Hematopoietic multipotent progenitor cell (in vitro differentiated cells): ENCODE results near the gene XRCC3. TPM values are rescaled to one million over a fixed set of nuclear protein-coding genes. Genes with fewer than 3 reads are reported as not detected.
A peak's percentile ranks its signal among the peaks of the same experiment; 100 is the strongest.

ENCODE experiments used
- DNase-seq, 3 donors: peaks; one replicate each; pipeline ENCODE4 v3.0.0-alpha.2; 2011 to 2015; ENCODE audit warnings: low read depth in 2 of 3, low spot score in 2 of 3
- total RNA-seq: library from RNA; depleted of rRNA; stranded (reverse); fragments of >200 nt; gene quantifications from one replicate; pipeline ENCODE4 v1.2.3, GENCODE V29; 2012

The XRCC3 gene
- 16.7 TPM for total RNA-seq

DNA sequence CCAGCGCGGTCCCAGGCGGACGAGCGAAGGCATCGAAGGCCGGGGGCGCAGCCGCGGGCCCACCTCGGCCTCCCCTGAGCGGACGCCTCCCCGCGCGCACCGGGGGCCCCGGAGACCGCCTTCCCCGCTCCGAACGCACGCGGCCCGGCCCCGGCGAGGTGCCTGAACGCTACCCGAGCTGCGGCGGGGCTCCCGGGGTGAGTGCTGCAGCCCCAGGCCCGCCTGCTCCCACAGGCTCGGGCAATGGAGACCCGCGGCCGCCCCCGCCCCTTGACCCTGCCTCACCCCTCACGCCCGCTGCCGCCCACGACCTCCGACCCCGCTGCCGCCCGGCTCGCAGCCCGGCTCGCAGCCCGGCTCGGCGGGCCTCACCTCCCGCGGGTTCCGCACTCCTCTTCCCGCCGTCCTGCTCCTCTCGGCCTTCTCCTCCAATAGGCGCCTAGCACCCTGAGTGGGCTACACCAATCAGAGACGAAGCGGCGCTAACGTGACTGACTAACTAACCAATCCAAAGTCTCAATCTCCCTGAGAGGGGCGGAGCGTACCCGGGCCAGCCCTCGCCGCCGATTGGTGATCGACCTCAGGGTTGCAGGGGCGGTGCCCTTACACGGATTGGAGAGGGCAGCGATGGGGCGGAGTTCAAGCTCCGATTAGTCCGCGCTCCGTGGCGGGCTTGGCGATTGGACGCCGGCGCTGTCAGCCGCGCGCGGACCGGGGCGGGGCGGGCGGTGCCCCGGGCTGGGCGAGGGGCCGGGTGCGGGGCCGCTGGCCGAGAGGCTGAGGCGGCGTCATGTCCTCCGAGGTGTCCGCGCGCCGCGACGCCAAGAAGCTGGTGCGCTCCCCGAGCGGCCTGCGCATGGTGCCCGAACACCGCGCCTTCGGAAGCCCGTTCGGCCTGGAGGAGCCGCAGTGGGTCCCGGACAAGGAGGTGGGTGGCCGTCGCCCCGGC, at the start of gene XRCC3, which contains the start of gene ZFYVE21:
TSS of gene XRCC3 (minus strand) at position 400 of the 949 bp plus-strand sequence. CDS start 4,364 bp downstream, outside the sequence.
TSS of gene ZFYVE21 (plus strand) at position 759 of the 949 bp plus-strand sequence. CDS start at position 791, 32 bp downstream.
- peak; percentile 93 to 100 (median 99) for DNase-seq

DNA sequence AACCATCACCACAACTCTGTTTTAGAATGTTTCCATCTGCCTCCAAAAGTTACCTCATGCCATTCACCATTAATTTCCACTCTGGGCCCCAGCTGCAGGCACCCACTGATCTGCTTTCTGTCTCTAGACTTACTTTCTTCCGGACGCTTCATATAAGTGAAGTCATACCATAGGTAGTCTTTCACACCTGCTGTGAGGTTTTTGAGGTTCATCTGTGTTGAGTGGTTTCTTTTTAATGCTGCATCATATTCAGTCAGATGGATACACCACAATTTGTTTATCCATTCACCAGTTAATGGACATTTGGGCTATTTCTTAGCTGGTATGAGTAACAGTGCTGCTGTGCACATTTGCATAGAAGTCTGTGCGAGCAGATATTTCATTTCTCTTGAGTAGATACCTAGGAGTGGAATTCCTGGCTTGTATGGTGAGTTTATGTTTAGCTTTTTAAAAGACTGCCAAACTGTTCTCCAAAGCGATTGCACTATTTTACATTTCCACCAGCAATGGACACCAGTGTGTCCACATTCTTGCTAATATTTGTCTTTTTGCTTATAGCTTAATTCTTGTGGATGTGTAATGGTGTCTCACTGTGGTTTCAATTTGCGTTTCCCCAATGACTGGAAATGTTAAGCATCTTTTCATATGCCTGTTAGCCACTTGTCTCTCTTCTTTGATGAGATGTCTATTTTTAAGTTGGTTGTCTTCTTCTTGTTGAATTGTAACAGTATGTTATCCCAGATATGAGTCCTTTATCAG, 48.7 kb upstream of the XRCC3 start:
- no peak for DNase-seq

DNA sequence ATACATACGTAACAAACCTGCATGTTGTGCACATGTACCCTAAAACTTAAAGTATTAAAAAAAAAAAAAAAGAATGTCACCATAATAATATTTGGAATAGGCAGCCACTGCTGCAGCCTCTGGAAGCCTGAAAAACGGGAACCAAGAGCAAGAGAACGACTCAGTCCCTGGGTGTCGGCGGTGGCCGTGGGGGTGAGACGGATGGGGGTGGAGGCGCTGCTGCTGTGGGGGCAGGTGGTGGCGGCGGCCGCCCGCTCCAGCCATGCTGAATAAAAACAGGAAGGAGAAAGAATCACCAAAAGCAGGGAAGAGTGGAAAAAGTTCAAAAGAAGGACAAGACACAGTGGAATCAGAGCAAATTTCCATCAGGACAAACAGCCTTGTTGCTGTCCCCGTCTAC, 47.3 kb upstream of the XRCC3 start:
- DNase-seq = no peak

DNA sequence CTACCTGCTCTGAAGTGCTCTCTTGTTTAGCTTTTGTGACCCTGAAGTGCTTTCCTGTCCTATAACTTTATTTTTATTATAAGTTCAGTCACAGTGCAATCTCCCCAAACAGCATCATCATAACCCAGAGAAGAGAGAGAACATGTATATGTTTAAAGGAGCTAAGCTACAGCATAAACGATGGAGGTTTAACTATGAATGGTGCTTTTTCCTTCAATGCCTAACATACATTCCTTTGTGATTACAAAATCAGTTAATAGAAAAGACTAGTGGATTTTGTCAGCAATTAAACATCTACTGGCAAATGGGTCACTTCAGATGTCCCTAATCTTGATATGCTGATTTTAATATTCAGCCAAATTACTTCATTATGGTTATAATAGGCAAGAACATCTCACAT, 46.8 kb upstream of the XRCC3 start:
- DNase-seq = no peak

DNA sequence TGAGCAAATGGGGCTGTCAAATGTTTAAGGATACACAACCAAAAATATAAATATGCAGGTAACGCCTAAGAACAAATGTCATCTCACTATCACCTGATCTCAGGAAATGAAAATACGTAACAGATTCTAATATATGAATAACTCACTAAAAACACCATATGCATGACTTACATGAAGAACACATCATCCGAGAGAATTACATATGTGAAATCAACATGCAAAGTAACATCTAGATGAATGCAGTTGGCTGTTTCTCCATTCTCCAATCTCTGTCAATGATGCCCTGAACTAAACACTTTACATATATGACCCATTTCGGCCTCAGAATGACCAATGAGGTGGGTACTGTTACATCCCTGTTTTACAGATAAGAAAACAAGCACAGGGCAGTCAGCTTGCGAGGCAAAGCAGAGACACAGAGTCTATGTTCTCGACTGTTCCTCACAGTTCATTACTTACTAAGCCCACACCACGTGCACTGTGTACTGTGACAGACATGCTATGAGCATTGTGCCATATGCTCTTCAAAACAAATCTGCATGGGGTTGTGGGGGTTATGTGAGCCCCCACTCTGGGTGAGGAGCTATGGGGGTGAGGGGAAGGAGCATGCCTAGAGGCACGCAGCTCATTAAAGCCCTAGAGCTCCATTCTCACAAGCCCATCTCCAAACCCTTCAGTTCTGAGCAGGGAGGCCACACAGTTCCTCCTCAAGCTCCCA, 43.0 kb upstream of the XRCC3 start:
- no peak for DNase-seq

DNA sequence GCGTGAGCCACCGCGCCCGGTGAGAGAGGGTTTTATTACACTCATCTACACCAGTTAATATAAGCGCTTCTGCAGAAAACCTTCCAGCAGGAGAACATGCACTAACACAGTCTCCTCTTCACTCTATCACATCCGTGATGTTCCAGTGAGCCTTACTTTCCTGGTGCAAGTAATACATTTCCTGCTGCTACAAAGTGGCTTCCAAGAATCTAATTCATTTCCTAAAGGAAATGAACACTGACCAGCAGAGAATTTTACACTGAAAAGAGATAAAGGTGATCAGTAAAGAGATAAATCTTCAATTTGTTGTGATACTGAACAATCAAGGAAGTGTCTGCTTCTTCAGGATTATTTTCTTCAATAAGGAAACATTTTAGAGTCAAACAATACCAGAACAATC, 39.8 kb upstream of the XRCC3 start:
- no peak for DNase-seq

DNA sequence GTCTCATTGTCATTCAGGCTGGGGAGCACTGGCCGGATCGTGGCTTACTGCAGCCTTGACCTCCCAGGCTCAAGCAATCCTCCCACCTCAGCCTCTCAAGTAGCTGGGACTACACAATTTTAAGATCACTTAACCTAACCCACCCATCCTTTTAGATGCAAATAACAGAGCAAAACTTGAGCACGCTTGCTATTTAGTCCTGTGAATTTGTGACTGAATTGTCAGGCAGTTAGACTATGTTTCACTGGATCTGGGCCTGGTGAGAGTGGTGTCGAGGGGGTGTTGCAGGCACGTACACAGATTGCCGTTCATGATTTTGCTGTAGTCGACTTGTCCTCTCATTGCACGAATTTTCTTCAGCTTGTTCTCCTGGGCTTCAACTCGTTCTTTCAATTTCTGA, 38.5 kb upstream of the XRCC3 start:
- DNase-seq = no peak

DNA sequence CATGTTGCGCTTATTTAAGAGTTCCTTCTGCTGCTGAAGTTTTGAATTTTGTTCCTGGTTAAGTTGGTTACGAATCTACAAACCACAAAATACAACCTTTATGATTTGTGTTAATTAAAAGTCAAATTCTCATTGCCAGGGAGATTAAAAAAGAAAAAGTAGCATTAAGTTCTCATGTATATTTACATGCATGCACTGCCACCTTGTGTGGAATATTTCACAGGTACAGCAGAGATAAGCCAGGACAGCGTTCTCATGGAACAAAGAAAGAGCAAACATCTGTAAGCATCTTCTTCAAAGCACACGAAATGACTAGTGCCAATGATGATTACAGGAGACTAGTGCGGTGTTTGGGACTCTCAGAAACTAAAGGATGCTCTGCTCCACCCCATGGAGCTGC, 34.6 kb upstream of the XRCC3 start:
- peak in 1 of 3 donors; percentile 53 for DNase-seq

DNA sequence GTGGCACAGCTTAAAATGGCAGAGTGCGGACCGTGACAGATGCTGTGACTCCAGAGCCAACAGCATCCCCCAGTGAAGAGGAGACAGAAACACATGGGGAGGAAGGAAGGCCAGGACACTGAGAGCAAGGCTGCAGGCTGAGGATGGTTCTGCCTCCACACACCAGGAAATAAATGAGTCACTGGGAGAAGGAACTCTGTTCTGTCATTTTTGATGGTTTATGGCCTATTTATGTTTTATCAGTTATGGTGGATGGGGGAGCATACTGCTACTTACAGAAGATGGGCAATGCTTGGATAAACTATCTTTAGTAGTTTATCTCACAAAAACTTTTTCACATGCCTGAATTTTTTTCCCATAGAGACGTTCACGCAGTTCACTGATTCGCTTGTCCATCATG, 34.2 kb upstream of the XRCC3 start:
- DNase-seq = no peak

DNA sequence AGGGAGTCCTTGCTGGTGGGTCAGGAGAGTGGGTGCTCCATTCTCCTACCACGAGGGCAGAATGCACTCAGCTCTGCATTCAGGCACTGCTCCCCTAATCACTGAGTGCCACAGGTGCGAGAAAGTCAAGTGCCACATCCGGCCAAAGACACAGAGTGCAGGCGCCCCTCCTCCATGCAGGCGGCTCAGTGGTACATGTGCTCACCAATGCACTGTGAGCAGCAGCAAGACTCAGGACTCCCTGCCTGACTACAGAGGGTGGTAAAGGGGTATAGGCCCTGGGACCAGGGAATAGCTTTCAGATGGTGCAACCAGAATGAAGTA, 33.2 kb upstream of the XRCC3 start:
- no peak for DNase-seq

DNA sequence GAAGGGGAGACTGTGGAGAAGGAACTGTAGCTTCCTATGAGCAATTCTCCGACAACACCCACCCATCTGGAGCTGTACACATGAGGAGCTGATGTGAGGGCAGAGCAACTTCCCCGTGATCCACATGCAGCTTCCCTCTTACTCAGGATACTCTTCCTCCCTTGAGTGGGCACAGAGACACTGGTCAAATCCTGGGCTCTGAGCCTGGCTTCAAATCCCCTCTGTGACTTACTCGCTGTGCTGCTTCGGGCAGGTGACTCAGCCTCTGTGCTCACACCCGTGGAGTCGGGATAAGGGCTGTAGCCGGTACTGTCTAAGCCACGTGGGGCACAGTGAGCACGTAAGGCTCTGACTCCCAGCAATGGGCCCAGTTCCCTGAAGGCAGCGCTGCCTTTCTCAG, 31.4 kb upstream of the XRCC3 start:
- no peak for DNase-seq

DNA sequence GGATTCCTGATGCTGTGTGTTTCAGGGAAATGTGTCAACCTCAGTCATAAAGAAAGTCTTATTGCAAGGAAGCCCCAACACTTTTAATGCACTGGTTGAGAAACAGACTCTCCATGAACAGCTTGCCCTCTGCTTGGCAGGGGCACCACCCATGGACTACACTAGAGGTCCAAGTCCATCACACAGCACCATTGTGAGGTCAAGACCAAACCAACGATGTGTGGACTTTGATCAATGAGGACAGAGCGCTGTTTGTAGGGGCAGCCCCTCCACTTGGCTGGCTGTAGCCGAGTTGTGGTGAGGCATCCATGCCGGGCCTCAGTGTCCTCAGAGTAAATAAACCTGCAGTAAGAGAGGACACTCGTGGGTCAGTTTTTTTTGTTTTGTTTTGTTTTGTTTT, 30.2 kb upstream of the XRCC3 start:
- DNase-seq = no peak

DNA sequence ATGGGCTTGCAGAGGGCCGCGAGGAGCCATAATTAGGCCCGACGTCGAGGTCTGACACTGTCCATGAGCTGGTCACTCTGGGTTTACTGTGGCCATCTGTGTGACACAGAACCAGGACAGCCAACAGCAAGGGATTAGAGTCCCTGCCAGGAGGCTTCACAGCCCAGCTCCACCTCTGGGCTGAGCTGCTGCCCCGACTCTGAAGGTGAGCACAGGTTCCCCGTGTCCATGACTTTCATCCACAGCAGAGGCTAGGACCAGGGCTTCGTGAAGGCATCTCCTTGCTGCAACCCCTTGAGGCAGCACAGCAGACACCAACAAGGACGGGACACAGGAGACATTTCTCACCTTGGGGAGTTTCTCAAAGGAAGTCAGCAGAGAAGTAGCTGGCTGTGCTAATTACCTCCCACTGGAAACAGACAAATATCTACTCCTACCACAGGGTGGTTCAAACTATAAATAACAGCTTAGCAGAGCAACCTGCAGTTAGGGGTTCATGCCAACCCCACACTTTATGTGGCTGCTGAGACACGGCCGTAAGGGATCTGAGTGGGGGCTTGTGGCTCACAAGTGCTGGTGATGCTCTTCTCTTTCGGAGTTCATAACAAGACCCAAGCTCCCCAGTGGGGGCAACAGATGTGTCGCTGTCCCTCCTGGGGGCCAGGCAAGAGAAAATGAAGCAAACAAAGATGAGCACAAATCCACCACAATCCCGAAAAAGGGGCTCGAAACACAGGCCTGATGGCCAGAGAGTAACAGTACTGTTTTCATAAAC, 29.6 kb upstream of the XRCC3 start:
- DNase-seq = no peak

DNA sequence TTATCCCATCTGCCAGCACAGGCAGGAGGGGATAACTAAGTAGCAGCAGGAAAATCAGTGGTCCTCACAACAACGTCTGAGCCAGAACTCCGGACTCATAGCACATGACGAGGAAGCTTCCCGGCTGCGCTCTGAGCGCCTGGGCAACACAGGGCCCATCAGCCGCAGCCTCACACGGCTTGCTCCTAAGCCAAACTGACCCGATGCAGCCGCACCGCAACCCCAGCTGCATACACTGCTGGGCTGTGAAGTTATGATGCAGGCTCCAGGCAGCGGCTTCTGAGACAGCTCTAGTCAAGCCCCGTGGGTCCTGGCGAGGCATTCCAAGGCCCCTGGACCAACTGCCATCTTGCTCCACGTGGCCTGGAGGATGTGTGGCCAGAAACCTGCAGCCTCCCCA, 28.4 kb upstream of the XRCC3 start:
- DNase-seq = no peak

DNA sequence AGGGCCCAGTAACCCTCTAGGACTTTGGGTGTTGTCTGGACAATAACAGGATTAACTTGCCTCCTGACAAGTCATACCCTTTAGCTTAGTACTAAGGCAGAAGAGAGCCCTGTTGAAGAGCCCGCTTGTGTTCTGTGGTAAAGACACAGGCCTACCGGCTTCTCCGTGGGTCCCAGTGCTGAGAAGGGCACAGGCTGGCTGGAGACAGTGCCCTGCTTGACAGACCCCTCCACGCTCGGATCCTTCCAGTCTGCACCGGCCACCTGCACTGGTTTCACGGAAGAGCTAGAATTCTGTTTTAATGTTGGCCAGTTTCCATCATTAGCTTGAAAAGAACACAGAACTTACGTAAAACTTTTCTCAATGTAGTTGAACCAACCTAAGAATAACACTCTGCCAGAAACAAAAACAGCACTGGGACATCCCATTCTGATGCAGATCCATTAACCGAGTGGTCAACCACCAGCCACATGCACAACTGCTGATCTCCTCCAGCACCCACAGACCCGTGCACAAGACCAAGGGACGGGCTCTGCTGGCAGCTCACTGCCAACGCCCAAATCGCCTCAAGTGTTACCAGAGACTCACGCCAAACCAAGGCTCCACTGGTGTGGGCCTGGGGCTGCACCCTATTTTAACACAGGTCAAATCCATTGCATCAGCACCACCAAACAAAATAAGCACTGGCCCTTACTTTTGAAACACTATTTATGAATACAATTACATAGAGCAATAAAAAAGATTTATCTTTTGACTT, 27.4 kb upstream of the XRCC3 start:
- DNase-seq = no peak

DNA sequence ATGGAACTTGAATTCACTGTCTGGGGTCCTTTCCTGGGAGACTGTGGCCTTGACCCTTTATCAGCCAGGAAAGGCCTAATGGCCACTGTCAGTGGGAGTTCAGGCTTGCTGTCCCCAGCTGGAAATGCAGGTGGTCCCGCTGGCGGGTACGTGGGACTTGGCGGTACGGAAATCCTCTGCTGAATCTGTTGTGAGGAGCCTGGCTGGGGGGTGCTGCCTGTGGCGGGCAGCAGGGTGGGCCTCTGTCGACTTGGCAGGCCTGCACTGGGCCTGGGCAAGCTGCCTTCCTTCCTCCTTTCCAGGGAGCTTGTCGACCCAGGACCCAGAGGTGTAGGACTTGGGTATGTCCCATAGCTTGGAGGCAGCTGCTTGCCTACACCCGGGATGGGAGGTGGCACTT, 26.6 kb upstream of the XRCC3 start:
- no peak for DNase-seq

DNA sequence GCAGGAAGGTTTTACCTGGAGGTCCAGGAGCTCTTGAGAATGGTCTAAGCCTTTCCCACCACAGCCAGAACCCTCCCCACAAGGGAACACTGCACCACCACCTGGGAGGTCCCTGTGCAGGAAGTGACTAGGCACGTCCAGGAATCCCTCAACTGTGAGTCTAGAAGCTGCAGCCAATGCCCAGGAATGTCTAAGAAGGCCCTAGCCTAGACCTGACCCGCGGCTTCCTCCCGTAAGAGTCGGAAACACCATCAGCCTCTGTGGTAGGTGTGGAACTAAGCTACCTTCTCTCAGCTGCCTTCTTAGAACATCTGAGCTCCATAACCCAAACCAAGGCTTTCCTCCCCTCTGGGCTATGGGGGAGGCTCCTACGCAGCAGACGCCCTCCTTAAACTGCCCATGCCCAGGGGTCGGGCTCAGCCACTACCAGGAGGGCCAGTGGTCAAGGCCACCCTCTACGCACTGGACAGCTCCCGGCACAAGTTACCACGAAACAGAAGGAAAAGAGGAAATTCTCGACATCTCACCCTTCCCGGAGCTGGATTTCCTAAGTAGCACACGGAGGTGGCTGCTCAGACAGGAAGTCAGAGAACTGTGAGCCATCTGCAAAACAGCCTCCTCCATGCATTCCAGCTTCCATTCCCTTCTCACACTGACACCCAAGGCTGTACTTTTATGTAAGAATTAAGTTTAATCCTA, 25.9 kb upstream of the XRCC3 start:
- DNase-seq = no peak

DNA sequence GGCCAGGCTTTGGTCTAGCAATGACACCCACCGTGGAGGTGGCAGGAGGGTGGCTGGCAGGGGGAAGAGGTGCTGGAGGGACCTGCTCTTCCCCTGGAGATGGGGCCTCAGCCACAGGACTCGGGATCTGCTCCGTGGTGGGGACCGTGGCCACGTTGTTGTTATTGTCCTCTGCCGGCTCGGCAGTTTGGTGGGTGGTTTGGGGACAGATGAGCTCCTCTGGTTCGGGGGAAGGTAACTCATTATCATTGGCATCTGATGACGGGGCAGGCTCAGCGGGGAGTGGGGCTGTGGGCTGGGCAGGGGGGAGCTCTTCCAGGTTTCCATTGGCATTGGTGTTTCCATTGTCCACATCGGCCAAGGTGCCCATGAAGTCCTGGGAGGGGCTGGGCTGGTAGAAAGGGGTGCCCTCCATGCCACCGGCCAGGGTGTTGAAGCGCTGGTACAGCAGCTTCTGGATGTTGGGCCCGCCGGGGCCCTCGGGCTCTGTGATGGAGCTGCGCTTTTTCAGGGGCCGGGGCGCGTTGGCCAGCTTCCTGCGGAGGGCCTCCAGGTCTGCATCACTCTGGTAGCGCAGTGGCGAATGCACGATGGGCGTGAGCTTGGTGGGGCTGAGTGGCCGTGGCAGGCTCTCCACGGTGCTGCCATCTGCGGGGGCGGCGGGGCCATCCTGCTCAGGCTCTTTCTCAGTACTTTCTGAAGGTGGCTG, 24.7 kb upstream of the XRCC3 start:
- DNase-seq = no peak

DNA sequence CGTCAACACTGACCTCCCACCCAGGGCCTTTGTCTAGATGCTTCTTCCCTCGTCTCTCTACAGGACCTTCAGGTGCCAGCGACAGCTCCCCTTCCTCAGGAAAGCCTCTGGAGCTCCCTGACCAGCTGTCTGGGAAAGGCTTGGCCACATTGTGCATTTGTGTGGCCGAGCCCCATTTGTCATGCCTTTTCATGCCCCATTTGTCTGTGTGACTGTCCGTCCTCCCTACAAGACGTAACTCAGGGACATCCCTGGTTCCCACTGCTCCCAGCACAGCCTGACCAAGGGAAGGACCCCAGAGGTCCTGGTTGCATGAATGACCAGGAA, 24.2 kb upstream of the XRCC3 start:
- no peak for DNase-seq
